H1 (cell line): Measurements from ENCODE around the gene TMEM52B. TPM values are rescaled to one million over a fixed set of nuclear protein-coding genes. Genes with fewer than 3 reads are reported as not detected.

ENCODE experiments used
- CTCF ChIA-PET: fragments of 300-600 bp; sonication (Branson Sonifier 250); formaldehyde crosslinking; loops from one replicate; lab custom pipeline; 2021; ENCODE audit not compliant: partially characterized antibody; lab: Charles Lee
- POLR2A ChIA-PET: fragments of 300-600 bp; sonication (Branson Sonifier 250); formaldehyde crosslinking; loops from one replicate; lab custom pipeline; 2021; ENCODE audit warnings: inconsistent platforms; ENCODE audit not compliant: partially characterized antibody; lab: Charles Lee
- DNase-seq, 2 experiments: peaks; one replicate each; pipeline versions ENCODE4 v3.0.0 to v3.0.0-alpha.2; 2010 to 2022; ENCODE audit warnings: low spot score in 2 of 2, low read depth in 1 of 2, mixed read lengths in 1 of 2
- FAIRE-seq: peaks from 2 replicates; lab custom pipeline; 2011; peaks lifted over from hg19 to GRCh38; lab: Jason Lieb, UNC
- H2AFZ ChIP-seq: 2 replicates; pipeline ENCODE4 v1.8.1; 2012; ENCODE audit warnings: low read length, inconsistent platforms
- H2AK5ac ChIP-seq: 2 replicates; pipeline ENCODE4 v1.6.1; 2013; ENCODE audit warnings: low read depth, low read length
- H2BK120ac ChIP-seq: replicated peaks from 2 replicates; pipeline ENCODE3; 2013; ENCODE audit warnings: low read depth, low read length, inconsistent platforms
- H2BK12ac ChIP-seq: 2 replicates; pipeline ENCODE4 v1.6.1; 2013; ENCODE audit warnings: low read depth, low read length
- H2BK15ac ChIP-seq: 2 replicates; pipeline ENCODE4 v1.6.1; 2013; ENCODE audit warnings: low read length
- H2BK20ac ChIP-seq: 2 replicates; pipeline ENCODE4 v1.6.1; 2013; ENCODE audit warnings: low read length
- H2BK5ac ChIP-seq: 2 replicates; pipeline ENCODE4 v1.6.1; 2013; ENCODE audit warnings: low read depth, low read length
- H3K14ac ChIP-seq: 2 replicates; pipeline ENCODE4 v1.6.1; 2013; ENCODE audit warnings: inconsistent platforms; ENCODE audit not compliant: insufficient read length
- H3K18ac ChIP-seq: 2 replicates; pipeline ENCODE4 v1.6.1; 2013; ENCODE audit warnings: low read length; ENCODE audit errors: extremely low read depth
- H3K23ac ChIP-seq: 2 replicates; pipeline ENCODE4 v1.6.1; 2013; ENCODE audit warnings: inconsistent platforms; ENCODE audit not compliant: insufficient read length
- H3K23me2 ChIP-seq: 2 replicates; pipeline ENCODE4 v1.6.1; 2013; ENCODE audit warnings: low read depth, low read length
- H3K27ac ChIP-seq: 2 replicates; pipeline ENCODE4 v1.6.1; 2011; ENCODE audit warnings: low read depth, low read length, inconsistent platforms
- H3K27me3 ChIP-seq, 4 experiments: replicated peaks in 1 of 4; 1 replicate in 1 of 4; 2 replicates in 3 of 4; pipeline versions ENCODE4 v1.6.1 to v1.8.1; 2011 to 2013; ENCODE audit warnings: low read length in 3 of 4, mild to moderate bottlenecking in 3 of 4, inconsistent platforms in 2 of 4, mixed read lengths in 2 of 4, moderate library complexity in 1 of 4; ENCODE audit not compliant: control insufficient read depth in 3 of 4, insufficient read depth in 3 of 4; ENCODE audit errors: extremely low read depth in 1 of 4
- H3K36me3 ChIP-seq, 4 experiments: 2 replicates each; pipeline versions ENCODE4 v1.6.1 to v1.8.1; 2011 to 2013; ENCODE audit warnings: mild to moderate bottlenecking in 4 of 4, low read length in 3 of 4, moderate library complexity in 2 of 4, control low read depth in 1 of 4, inconsistent platforms in 1 of 4; ENCODE audit not compliant: insufficient read depth in 4 of 4, control insufficient read depth in 2 of 4
- H3K4ac ChIP-seq: replicated peaks from 2 replicates; pipeline ENCODE3; 2013; ENCODE audit warnings: low read length, low read depth, mixed read lengths, inconsistent platforms; ENCODE audit not compliant: insufficient read length
- H3K4me1 ChIP-seq, 4 experiments: replicated peaks in 1 of 4; 1 replicate in 1 of 4; 2 replicates in 3 of 4; pipeline versions ENCODE4 v1.6.1 to v1.8.1; 2011 to 2013; ENCODE audit warnings: low read length in 3 of 4, inconsistent platforms in 2 of 4, mixed read lengths in 1 of 4; ENCODE audit not compliant: insufficient read depth in 4 of 4, control insufficient read depth in 3 of 4
- H3K4me2 ChIP-seq, 2 experiments: 2 replicates each; pipeline versions ENCODE4 v1.6.1 to v1.8.1; 2011 to 2013; ENCODE audit warnings: low read depth in 2 of 2, low read length in 2 of 2, control low read depth in 1 of 2, inconsistent platforms in 1 of 2, mild to moderate bottlenecking in 1 of 2; ENCODE audit not compliant: insufficient read depth in 1 of 2
- H3K4me3 ChIP-seq, 4 experiments: fragments of 200-600, 300-600 bp in 1 of 4; sonication (generic), shearing (Covaris generic), sonication (Bioruptor Twin) in 1 of 4; 2 replicates each; pipeline versions ENCODE4 v1.5.1 to v1.8.1; 2011 to 2016; ENCODE audit warnings: low read length in 4 of 4, low read depth in 3 of 4, control low read depth in 2 of 4, inconsistent platforms in 2 of 4, mild to moderate bottlenecking in 2 of 4, mixed read lengths in 1 of 4, moderate library complexity in 1 of 4; ENCODE audit not compliant: insufficient read depth in 2 of 4; ENCODE audit errors: extremely low read depth in 1 of 4
- H3K56ac ChIP-seq: replicated peaks from 2 replicates; pipeline ENCODE3; 2013; ENCODE audit warnings: low read depth, mild to moderate bottlenecking, mixed read lengths, low read length, inconsistent platforms; ENCODE audit not compliant: insufficient read length
- H3K79me1 ChIP-seq: 2 replicates; pipeline ENCODE4 v1.6.1; 2013; ENCODE audit warnings: low read depth, low read length, control low read depth
- H3K79me2 ChIP-seq, 2 experiments: 2 replicates each; pipeline versions ENCODE4 v1.6.1 to v1.8.1; 2012 to 2013; ENCODE audit warnings: low read length in 2 of 2, mild to moderate bottlenecking in 2 of 2, inconsistent platforms in 1 of 2; ENCODE audit not compliant: insufficient read depth in 2 of 2, control insufficient read depth in 1 of 2
- H3K9ac ChIP-seq, 4 experiments: replicated peaks in 1 of 4; 1 replicate in 1 of 4; 2 replicates in 3 of 4; pipeline versions ENCODE4 v1.6.1 to v1.8.1; 2011 to 2013; ENCODE audit warnings: low read depth in 3 of 4, low read length in 3 of 4, control low read depth in 2 of 4, mild to moderate bottlenecking in 2 of 4, moderate library complexity in 2 of 4, inconsistent platforms in 1 of 4; ENCODE audit errors: extremely low read depth in 1 of 4
- H3K9me3 ChIP-seq, 2 experiments: 2 replicates each; pipeline versions ENCODE4 v1.6.1 to v1.8.1; 2012 to 2013; ENCODE audit warnings: mild to moderate bottlenecking in 2 of 2, moderate library complexity in 2 of 2, control low read depth in 1 of 2, inconsistent platforms in 1 of 2, low read depth in 1 of 2, low read length in 1 of 2, mixed read lengths in 1 of 2; ENCODE audit not compliant: insufficient read depth in 2 of 2
- H4K20me1 ChIP-seq, 2 experiments: replicated peaks in 1 of 2; 2 replicates each; pipeline versions ENCODE3 to v1.8.1; 2011 to 2013; ENCODE audit warnings: inconsistent platforms in 2 of 2, low read length in 2 of 2, mild to moderate bottlenecking in 1 of 2; ENCODE audit not compliant: insufficient read depth in 2 of 2, control insufficient read depth in 1 of 2
- H4K5ac ChIP-seq: 2 replicates; pipeline ENCODE4 v1.6.1; 2013; ENCODE audit warnings: low read length, low read depth, mixed read lengths, inconsistent platforms; ENCODE audit not compliant: insufficient read length
- H4K8ac ChIP-seq: 2 replicates; pipeline ENCODE4 v1.8.0; 2013; ENCODE audit warnings: mild to moderate bottlenecking, moderate library complexity, low read length, inconsistent platforms; ENCODE audit not compliant: insufficient read depth; ENCODE audit errors: extremely low read depth
- H4K91ac ChIP-seq: replicated peaks from 2 replicates; pipeline ENCODE3; 2013; ENCODE audit warnings: low read length, mixed read lengths, inconsistent platforms; ENCODE audit not compliant: insufficient read length
- CBX8 ChIP-seq: fragments of 300-800, 300-1000 bp; sonication (generic); IDR thresholded peaks from 2 replicates; pipeline ENCODE4 v1.7.1; 2016; ENCODE audit warnings: low read depth, low read length, borderline replicate concordance
- CHD1 ChIP-seq: IDR thresholded peaks from 2 replicates; pipeline ENCODE4 v1.6.1; 2012; ENCODE audit warnings: low read depth, low read length, improper control_type of control experiment
- CREB1 ChIP-seq: IDR thresholded peaks from 2 replicates; pipeline ENCODE4 v1.6.1; 2012; ENCODE audit warnings: inconsistent platforms
- EGR1 ChIP-seq: IDR thresholded peaks from 2 replicates; pipeline ENCODE4 v1.6.1; 2011; ENCODE audit warnings: low read depth, low read length, borderline replicate concordance
- EP300 ChIP-seq, 2 experiments: IDR thresholded peaks; 1 replicate in 1 of 2; 2 replicates in 1 of 2; pipeline ENCODE4 v1.6.1; 2011 to 2012; ENCODE audit warnings: low read depth in 2 of 2, low read length in 2 of 2, mild to moderate bottlenecking in 2 of 2, borderline replicate concordance in 1 of 2, inconsistent platforms in 1 of 2, moderate library complexity in 1 of 2
- POLR2A ChIP-seq, 2 experiments: IDR thresholded peaks; 1 replicate in 1 of 2; 2 replicates in 1 of 2; pipeline ENCODE4 v1.6.1; 2011; ENCODE audit warnings: low read depth in 2 of 2, low read length in 2 of 2, mild to moderate bottlenecking in 2 of 2; ENCODE audit errors: control extremely low read depth in 1 of 2
- POU5F1 ChIP-seq: IDR thresholded peaks from 2 replicates; pipeline ENCODE4 v1.6.1; 2011; ENCODE audit warnings: low read depth, mild to moderate bottlenecking, low read length, moderate library complexity
- SP4 ChIP-seq: IDR thresholded peaks from 2 replicates; pipeline ENCODE4 v1.6.1; 2012; ENCODE audit warnings: low read length, inconsistent platforms
- YY1 ChIP-seq: IDR thresholded peaks from 2 replicates; pipeline ENCODE4 v1.6.1; 2011; ENCODE audit warnings: low read depth, mild to moderate bottlenecking, low read length
- WGBS, 2 experiments: shearing (Covaris generic) in 1 of 2; methylation state at CpG; one replicate each; pipeline versions ENCODE4 v1.1.6 to v1.1.7; 2013 to 2015; ENCODE audit warnings: low lambda C conversion rate in 2 of 2, mixed read lengths in 2 of 2, inconsistent platforms in 1 of 2, low coverage in 1 of 2, missing lambda C conversion rate in 1 of 2; ENCODE audit not compliant: insufficient replicate concordance in 2 of 2, insufficient coverage in 1 of 2, insufficient read length in 1 of 2; ENCODE audit errors: extremely low coverage in 1 of 2, missing lambda C conversion rate in 1 of 2; 5-methylcytosine and 5-hydroxymethylcytosine counted together
- polyA plus RNA-seq, 7 experiments: library from polyadenylated mRNA; depleted of rRNA in 3 of 7; stranded (reverse) in 5 of 7; unstranded in 2 of 7; fragments of >200 nt in 5 of 7; fragments of 200-250 nt in 2 of 7; gene quantifications; 1 replicate in 5 of 7; 2 replicates in 1 of 7; 4 replicates in 1 of 7; pipeline versions ENCODE4 v1.2.1 to v1.2.3, GENCODE V29; 2011 to 2013; ENCODE audit warnings: missing spikeins in 2 of 7, mixed read lengths in 2 of 7
- total RNA-seq: library from RNA; stranded (reverse); fragmentation: NEBNext Ultra II Directional; extraction: Animal tissue kit (Norgen Biotek cat#: 25700); gene quantifications from 2 replicates; pipeline ENCODE4 v1.2.1, GENCODE V29; 2021
- TF ChIP-seq, protein P1 (sequence below): IDR thresholded peaks from 2 replicates; pipeline ENCODE4 v1.6.1; 2011; ENCODE audit warnings: low read length, improper control_type of control experiment
- TF ChIP-seq, protein P2 (sequence below): IDR thresholded peaks from 2 replicates; pipeline ENCODE4 v1.6.1; 2012; ENCODE audit warnings: inconsistent platforms
- TF ChIP-seq, protein P3 (sequence below): IDR thresholded peaks from 2 replicates; pipeline ENCODE4 v1.6.1; 2011; ENCODE audit warnings: low read depth, mild to moderate bottlenecking, low read length; ENCODE audit not compliant: insufficient read depth

TMEM52B gene
- total and polyA plus RNA-seq, 2 of the 8 experiments (the other 6 are each of a cell fraction or from before 2014, with no cell fraction given): not detected

DNA sequence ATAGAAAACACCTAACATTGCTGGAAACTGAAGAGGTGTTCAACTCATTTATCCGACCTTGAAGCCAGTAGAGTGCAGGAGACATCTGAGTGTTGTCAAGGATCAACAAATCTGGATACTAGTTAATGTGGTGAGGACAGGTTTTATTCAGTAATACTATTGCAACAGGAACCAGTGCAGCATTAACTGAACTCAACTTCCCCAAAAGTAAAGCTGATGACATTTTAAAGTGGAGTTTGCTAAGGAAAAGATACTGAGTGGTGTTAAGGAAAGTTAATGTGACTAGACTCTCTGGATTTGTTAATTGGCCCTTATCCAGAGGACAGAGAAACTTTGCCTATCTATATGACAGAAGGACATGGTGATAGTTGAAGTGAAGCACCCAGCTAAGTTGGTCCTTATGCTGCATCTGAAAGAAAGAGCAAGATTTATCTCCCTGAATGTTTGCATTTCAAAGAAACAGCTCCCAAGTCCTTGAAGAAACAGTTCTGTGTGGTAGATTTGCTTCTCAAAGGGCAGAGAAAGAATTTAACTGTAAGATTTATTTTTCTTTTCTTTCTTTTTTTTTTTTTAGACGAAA is 47.6 kb upstream of the TMEM52B start:
- Histone ChIP-seq H3K4me2 (no peak overlapping the region), H3K4me3 (no peak overlapping the region), H3K79me1 (no peaks in the 10 kb centered on the region), H3K23ac (no peak overlapping the region), H2BK12ac (no peak overlapping the region), H3K36me3 (no peaks in the 10 kb centered on the region), H3K9ac (no peak overlapping the region), H2AK5ac (no peak overlapping the region), H3K23me2 (no peaks in the 10 kb centered on the region), H3K56ac (no peak overlapping the region), H3K4ac (no peak overlapping the region), H2BK120ac (no peak overlapping the region), H2BK15ac (no peak overlapping the region), H3K27ac (no peak overlapping the region), H2AFZ (no peak overlapping the region; the same call in 1 of the 2 replicates), H3K9me3 (no peaks in the 10 kb centered on the region), H2BK5ac (no peak overlapping the region), H3K4me1 (peaks cover 0 to 11% (median 7%) of the 10 kb centered on the region in 4 experiments; a peak in 4 of 7 replicates), H3K27me3 (no peaks in the 10 kb centered on the region), H4K20me1 (no peaks in the 10 kb centered on the region), H4K91ac (no peak overlapping the region), H4K5ac (no peak overlapping the region), H3K79me2 (no peaks in the 10 kb centered on the region), H3K18ac (no peak overlapping the region), H2BK20ac (no peak overlapping the region; the same call in 1 of the 2 replicates), H3K14ac (no peak overlapping the region), H4K8ac (no peak overlapping the region)
- no peak for FAIRE-seq
- POLR2A ChIA-PET: interaction anchor here (1.2 kb wide), 1 partner anchor 22 kb away, joined by 4 read pairs; no protein-coding TSS in a partner anchor
- DNase-seq: no peak
- CTCF ChIA-PET: interaction anchor here (0.8 to 2.6 kb wide), 8 partner anchors 9 to 380 kb away, joined by 3 to 14 read pairs (median 4); no protein-coding TSS in a partner anchor
- 76% methylated on average over 2 of the region's 2 CpGs; no CpG with 5 or more reads in 1 of the 2 experiments for WGBS, 2 experiments
- TF ChIP-seq POU5F1: no peak
- no peak for TF ChIP-seq CHD1
- TF ChIP-seq POLR2A (IDR thresholded peaks at IDR 0.05; ENCODE audit: control extremely low read depth in 1 of 2, low read depth in 2 of 2, low read length in 2 of 2): no peak
- TF ChIP-seq, protein P1, sequence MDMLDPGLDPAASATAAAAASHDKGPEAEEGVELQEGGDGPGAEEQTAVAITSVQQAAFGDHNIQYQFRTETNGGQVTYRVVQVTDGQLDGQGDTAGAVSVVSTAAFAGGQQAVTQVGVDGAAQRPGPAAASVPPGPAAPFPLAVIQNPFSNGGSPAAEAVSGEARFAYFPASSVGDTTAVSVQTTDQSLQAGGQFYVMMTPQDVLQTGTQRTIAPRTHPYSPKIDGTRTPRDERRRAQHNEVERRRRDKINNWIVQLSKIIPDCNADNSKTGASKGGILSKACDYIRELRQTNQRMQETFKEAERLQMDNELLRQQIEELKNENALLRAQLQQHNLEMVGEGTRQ: no peak
- TF ChIP-seq EP300 (IDR thresholded peaks at IDR 0.05; ENCODE audit: borderline replicate concordance in 1 of 2, low read depth in 2 of 2, low read length in 2 of 2): no peak
- TF ChIP-seq EGR1: no peak
- TF ChIP-seq SP4: no peak
- no peak for TF ChIP-seq YY1
- TF ChIP-seq CREB1: no peak
- no peak for TF ChIP-seq CBX8
- TF ChIP-seq, protein P2, sequence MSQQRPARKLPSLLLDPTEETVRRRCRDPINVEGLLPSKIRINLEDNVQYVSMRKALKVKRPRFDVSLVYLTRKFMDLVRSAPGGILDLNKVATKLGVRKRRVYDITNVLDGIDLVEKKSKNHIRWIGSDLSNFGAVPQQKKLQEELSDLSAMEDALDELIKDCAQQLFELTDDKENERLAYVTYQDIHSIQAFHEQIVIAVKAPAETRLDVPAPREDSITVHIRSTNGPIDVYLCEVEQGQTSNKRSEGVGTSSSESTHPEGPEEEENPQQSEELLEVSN: no peak
- TF ChIP-seq, protein P3, sequence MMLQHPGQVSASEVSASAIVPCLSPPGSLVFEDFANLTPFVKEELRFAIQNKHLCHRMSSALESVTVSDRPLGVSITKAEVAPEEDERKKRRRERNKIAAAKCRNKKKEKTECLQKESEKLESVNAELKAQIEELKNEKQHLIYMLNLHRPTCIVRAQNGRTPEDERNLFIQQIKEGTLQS: no peak
